SU-DHL-6 (cell line): ENCODE data around the gene NUTM2F.

Experiments
- H2AFZ ChIP-seq: fragments of 200-600 bp; sonication (generic); 2 replicates; pipeline ENCODE4 v1.6.1; 2014; ENCODE audit warnings: low read depth, mild to moderate bottlenecking, moderate library complexity, mixed read lengths, antibody characterized with exemption, low read length; ENCODE audit not compliant: severe bottlenecking
- H3F3A ChIP-seq: fragments of 200-600 bp; shearing (Covaris generic); 2 replicates; pipeline ENCODE4 v1.6.0; 2016; ENCODE audit warnings: antibody characterized with exemption, mild to moderate bottlenecking; ENCODE audit not compliant: insufficient read depth
- H3K27ac ChIP-seq: fragments of 200-600 bp; sonication (generic); 2 replicates; pipeline ENCODE4 v1.5.1; 2016; ENCODE audit warnings: low read depth, mild to moderate bottlenecking, low read length, moderate library complexity, mixed read lengths
- H3K27me3 ChIP-seq: fragments of 200-600 bp; sonication (generic), shearing (Covaris generic); 2 replicates; pipeline ENCODE4 v1.6.0; 2014; ENCODE audit warnings: mild to moderate bottlenecking, low read length
- H3K36me3 ChIP-seq: fragments of 200-600 bp; sonication (generic); 2 replicates; pipeline ENCODE4 v1.6.1; 2014; ENCODE audit warnings: mild to moderate bottlenecking, low read length, mixed read lengths
- H3K4me2 ChIP-seq: fragments of 300-600, 200-600 bp; shearing (Covaris generic), sonication (generic); 2 replicates; pipeline ENCODE4 v1.6.0; 2014; ENCODE audit warnings: low read length, low read depth, mild to moderate bottlenecking; ENCODE audit not compliant: poor library complexity, severe bottlenecking
- H3K4me3 ChIP-seq: fragments of 200-600 bp; sonication (generic); 2 replicates; pipeline ENCODE4 v1.5.1; 2014; ENCODE audit warnings: antibody characterized with exemption, low read length, mild to moderate bottlenecking, mixed read lengths; ENCODE audit not compliant: insufficient read depth, poor library complexity, severe bottlenecking
- H3K79me2 ChIP-seq: fragments of 200-600 bp; sonication (generic); 2 replicates; pipeline ENCODE4 v1.6.1; 2014; ENCODE audit warnings: mild to moderate bottlenecking, low read length, moderate library complexity; ENCODE audit not compliant: insufficient read depth
- H3K9ac ChIP-seq: fragments of 200-600 bp; sonication (generic); 2 replicates; pipeline ENCODE4 v1.7.0; 2014; ENCODE audit warnings: mild to moderate bottlenecking, low read length
- H3K9me2 ChIP-seq: fragments of 200-600 bp; sonication (generic); replicated peaks from 2 replicates; pipeline ENCODE4 v1.6.1; 2014; ENCODE audit warnings: low read length; ENCODE audit not compliant: insufficient read depth
- H3K9me3 ChIP-seq: fragments of 200-600 bp; sonication (generic); 2 replicates; pipeline ENCODE4 v1.6.1; 2014; ENCODE audit warnings: low read length, mixed read lengths; ENCODE audit not compliant: insufficient read depth
- H4K20me1 ChIP-seq: fragments of 200-600 bp; sonication (generic); 2 replicates; pipeline ENCODE4 v1.6.1; 2014; ENCODE audit warnings: low read depth, mild to moderate bottlenecking, antibody characterized with exemption, low read length, moderate library complexity, mixed read lengths
- EZH2phosphoT487 ChIP-seq: fragments of 200-600 bp; sonication (generic), shearing (Covaris generic); conservative IDR thresholded peaks from 2 replicates; pipeline ENCODE4 v1.6.1; 2018; ENCODE audit warnings: mild to moderate bottlenecking, antibody characterized with exemption, low read length, moderate library complexity, mixed read lengths
- TF ChIP-seq, protein P1 (sequence below): fragments of 200-600 bp; sonication (generic); IDR thresholded peaks from one replicate; pipeline ENCODE4 v1.5.1; 2017; ENCODE audit warnings: antibody characterized with exemption, mild to moderate bottlenecking, low read length, moderate library complexity; ENCODE audit not compliant: insufficient read depth, poor library complexity, severe bottlenecking

NUTM2F gene

DNA sequence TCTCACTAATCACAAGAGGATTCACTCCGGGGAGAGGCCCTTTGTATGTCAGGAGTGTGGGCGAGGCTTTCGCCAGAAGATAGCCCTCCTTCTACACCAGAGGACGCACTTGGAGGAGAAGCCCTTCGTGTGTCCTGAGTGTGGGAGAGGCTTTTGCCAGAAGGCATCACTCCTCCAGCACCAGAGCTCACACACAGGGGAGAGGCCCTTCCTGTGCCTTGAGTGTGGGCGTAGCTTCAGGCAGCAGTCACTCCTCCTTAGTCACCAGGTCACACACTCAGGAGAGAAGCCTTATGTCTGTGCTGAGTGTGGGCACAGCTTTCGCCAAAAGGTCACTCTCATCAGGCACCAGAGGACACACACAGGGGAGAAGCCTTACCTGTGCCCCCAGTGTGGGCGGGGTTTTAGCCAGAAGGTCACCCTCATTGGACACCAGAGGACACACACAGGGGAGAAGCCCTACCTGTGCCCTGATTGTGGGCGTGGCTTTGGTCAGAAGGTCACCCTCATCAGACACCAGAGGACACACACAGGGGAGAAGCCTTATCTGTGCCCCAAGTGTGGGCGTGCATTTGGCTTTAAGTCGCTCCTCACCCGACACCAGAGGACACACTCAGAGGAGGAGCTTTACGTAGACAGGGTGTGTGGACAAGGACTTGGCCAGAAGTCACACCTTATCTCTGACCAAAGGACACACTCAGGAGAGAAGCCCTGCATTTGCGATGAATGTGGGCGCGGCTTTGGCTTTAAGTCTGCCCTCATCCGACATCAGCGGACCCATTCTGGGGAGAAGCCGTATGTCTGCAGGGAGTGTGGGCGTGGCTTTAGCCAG lies 27.8 kb downstream of the NUTM2F start:
- TF ChIP-seq, protein P1, sequence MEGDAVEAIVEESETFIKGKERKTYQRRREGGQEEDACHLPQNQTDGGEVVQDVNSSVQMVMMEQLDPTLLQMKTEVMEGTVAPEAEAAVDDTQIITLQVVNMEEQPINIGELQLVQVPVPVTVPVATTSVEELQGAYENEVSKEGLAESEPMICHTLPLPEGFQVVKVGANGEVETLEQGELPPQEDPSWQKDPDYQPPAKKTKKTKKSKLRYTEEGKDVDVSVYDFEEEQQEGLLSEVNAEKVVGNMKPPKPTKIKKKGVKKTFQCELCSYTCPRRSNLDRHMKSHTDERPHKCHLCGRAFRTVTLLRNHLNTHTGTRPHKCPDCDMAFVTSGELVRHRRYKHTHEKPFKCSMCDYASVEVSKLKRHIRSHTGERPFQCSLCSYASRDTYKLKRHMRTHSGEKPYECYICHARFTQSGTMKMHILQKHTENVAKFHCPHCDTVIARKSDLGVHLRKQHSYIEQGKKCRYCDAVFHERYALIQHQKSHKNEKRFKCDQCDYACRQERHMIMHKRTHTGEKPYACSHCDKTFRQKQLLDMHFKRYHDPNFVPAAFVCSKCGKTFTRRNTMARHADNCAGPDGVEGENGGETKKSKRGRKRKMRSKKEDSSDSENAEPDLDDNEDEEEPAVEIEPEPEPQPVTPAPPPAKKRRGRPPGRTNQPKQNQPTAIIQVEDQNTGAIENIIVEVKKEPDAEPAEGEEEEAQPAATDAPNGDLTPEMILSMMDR: no peak
- no peak for TF ChIP-seq EZH2phosphoT487
- H3K4me3 ChIP-seq: no peak overlapping the region
- H3K9ac ChIP-seq: no peak overlapping the region
- H3K9me3 ChIP-seq: no peaks in the 10 kb centered on the region
- 0 out of 2 replicates have a peak, but pooled peaks cover 5% of the 10 kb centered on the region for H3K36me3 ChIP-seq
- no peaks in the 10 kb centered on the region for H4K20me1 ChIP-seq
- H2AFZ ChIP-seq: no peak overlapping the region
- H3K4me2 ChIP-seq: no peak overlapping the region
- H3K27ac ChIP-seq: no peak overlapping the region
- no peaks in the 10 kb centered on the region for H3F3A ChIP-seq
- no peaks in the 10 kb centered on the region for H3K79me2 ChIP-seq
- H3K27me3 ChIP-seq: no peaks in the 10 kb centered on the region
- H3K9me2 ChIP-seq: no peaks in the 10 kb centered on the region

GRCh38 chr9:94298949-94299599 lies 29.4 kb downstream of the NUTM2F start:
- Histone ChIP-seq H3K36me3 (0 out of 2 replicates have a peak, but pooled peaks cover 6% of the 10 kb centered on the region), H3K4me2 (no peak overlapping the region), H3K4me3 (no peak overlapping the region), H2AFZ (no peak overlapping the region), H3F3A (no peaks in the 10 kb centered on the region), H4K20me1 (no peaks in the 10 kb centered on the region), H3K9me3 (no peaks in the 10 kb centered on the region), H3K27me3 (no peaks in the 10 kb centered on the region), H3K9me2 (no peaks in the 10 kb centered on the region), H3K79me2 (no peaks in the 10 kb centered on the region), H3K9ac (no peak overlapping the region), H3K27ac (no peak overlapping the region)
- TF ChIP-seq, protein P1: no peak
- no peak for TF ChIP-seq EZH2phosphoT487

DNA sequence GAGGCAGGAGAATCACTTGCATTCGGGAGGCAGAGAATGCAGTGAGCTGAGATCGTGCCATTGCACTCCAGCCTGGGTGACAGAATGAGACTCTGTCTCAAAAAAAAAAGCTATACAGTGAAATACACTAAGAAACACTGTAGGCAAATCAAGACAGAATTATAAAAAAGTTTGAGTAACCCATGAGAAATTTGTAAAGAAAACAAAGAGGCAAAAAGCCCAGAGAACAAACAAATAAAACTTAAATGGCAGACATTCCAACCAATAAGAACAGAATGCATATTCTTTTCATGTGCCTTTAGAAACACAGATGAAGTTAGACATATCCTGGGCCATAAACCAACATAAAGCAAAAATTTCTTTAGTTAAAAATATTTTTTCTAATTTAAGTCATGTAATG lies 38.8 kb downstream of the NUTM2F start:
- H3F3A ChIP-seq: no peaks in the 10 kb centered on the region
- H2AFZ ChIP-seq: no peak overlapping the region

More for the DNA sequence above, 38.8 kb downstream of the NUTM2F start:
- Histone ChIP-seq H3K9ac (no peak overlapping the region), H3K79me2 (no peaks in the 10 kb centered on the region), H3K9me3 (no peaks in the 10 kb centered on the region), H3K27me3 (no peaks in the 10 kb centered on the region), H3K9me2 (no peaks in the 10 kb centered on the region), H3K36me3 (no peaks in the 10 kb centered on the region), H3K27ac (no peak overlapping the region), H4K20me1 (0 out of 2 replicates have a peak, but pooled peaks cover 2% of the 10 kb centered on the region), H3K4me2 (no peak overlapping the region), H3K4me3 (no peak overlapping the region)
- no peak for TF ChIP-seq EZH2phosphoT487
- TF ChIP-seq, protein P1: no peak
